B cell (primary cell): ENCODE results near the gene HAUS7.

Experiments
- CTCF ChIP-seq: fragments of 200-600 bp; IDR thresholded peaks from one replicate; pipeline ENCODE4 v1.8.0; 2022; ENCODE audit warnings: antibody characterized with exemption, mild to moderate bottlenecking
- EZH2 ChIP-seq: IDR thresholded peaks from 2 replicates; pipeline ENCODE4 v1.6.1; 2012; ENCODE audit warnings: borderline replicate concordance, low read depth, mild to moderate bottlenecking, moderate library complexity, low read length; ENCODE audit not compliant: insufficient read depth, poor library complexity, severe bottlenecking

GRCh38 chrX:153450114-153450948 lies 20.0 kb downstream of the HAUS7 start:
- TF ChIP-seq EZH2 (no peak), CTCF (no peak)
